Neuronal stem cell (in vitro differentiated cells): ENCODE data around the gene TMEM39B.
"Not testable (repeated sequence)": the region's sequence is repeated elsewhere in the genome, so short reads cannot be mapped to it uniquely, and the experiment has no call there.

ENCODE experiments used
- DNase-seq: peaks from one replicate; pipeline ENCODE4 v3.0.0-alpha.2; 2013; ENCODE audit warnings: low spot score
- H2AFZ ChIP-seq: one replicate; pipeline ENCODE4 v1.6.1; 2013; ENCODE audit warnings: mild to moderate bottlenecking, low read length, inconsistent platforms
- H2AK5ac ChIP-seq: 2 replicates; pipeline ENCODE4 v1.6.1; 2013; ENCODE audit warnings: low read depth, mild to moderate bottlenecking, inconsistent platforms, low read length, moderate library complexity, mixed read lengths
- H2BK120ac ChIP-seq: 2 replicates; pipeline ENCODE4 v1.6.1; 2013; ENCODE audit warnings: low read depth, mild to moderate bottlenecking, inconsistent platforms, low read length, moderate library complexity, mixed read lengths
- H2BK12ac ChIP-seq: one replicate; pipeline ENCODE4 v1.6.1; 2013; ENCODE audit warnings: low read length, inconsistent platforms
- H2BK15ac ChIP-seq: 2 replicates; pipeline ENCODE4 v1.6.1; 2013; ENCODE audit warnings: mild to moderate bottlenecking, low read length, inconsistent platforms, mixed read lengths
- H2BK5ac ChIP-seq: one replicate; pipeline ENCODE4 v1.6.1; 2013; ENCODE audit warnings: inconsistent platforms, mild to moderate bottlenecking, low read length, moderate library complexity
- H3K14ac ChIP-seq: one replicate; pipeline ENCODE4 v1.6.1; 2013; ENCODE audit warnings: low read length, inconsistent platforms
- H3K18ac ChIP-seq: 2 replicates; pipeline ENCODE4 v1.6.1; 2013; ENCODE audit warnings: low read length, inconsistent platforms
- H3K23ac ChIP-seq: 2 replicates; pipeline ENCODE4 v1.6.1; 2013; ENCODE audit warnings: low read depth, mild to moderate bottlenecking, mixed read lengths, low read length, inconsistent platforms; ENCODE audit not compliant: poor library complexity
- H3K27ac ChIP-seq: replicated peaks from 3 replicates; pipeline ENCODE4 v1.5.1; 2013; ENCODE audit warnings: low read length, inconsistent platforms
- H3K27me3 ChIP-seq, 3 experiments: 2 replicates each; pipeline ENCODE4 v1.6.1; 2013; ENCODE audit warnings: low read length in 3 of 3, mild to moderate bottlenecking in 2 of 3, inconsistent platforms in 1 of 3, low read depth in 1 of 3, mixed read lengths in 1 of 3, moderate library complexity in 1 of 3; ENCODE audit not compliant: control insufficient read depth in 3 of 3, insufficient read depth in 3 of 3
- H3K36me3 ChIP-seq, 2 donors: replicated peaks in 1 of 2; 2 replicates each; pipeline ENCODE4 v1.6.1; 2013; ENCODE audit warnings: low read length in 2 of 2; ENCODE audit not compliant: control insufficient read depth in 2 of 2, insufficient read depth in 2 of 2
- H3K4ac ChIP-seq: 2 replicates; pipeline ENCODE4 v1.6.1; 2013; ENCODE audit warnings: inconsistent platforms, mild to moderate bottlenecking, low read length, moderate library complexity
- H3K4me1 ChIP-seq, 2 donors: 1 replicate in 1 of 2; 2 replicates in 1 of 2; pipeline ENCODE4 v1.6.1; 2013; ENCODE audit warnings: low read length in 2 of 2, low read depth in 1 of 2; ENCODE audit not compliant: control insufficient read depth in 2 of 2, insufficient read depth in 1 of 2
- H3K4me2 ChIP-seq: one replicate; pipeline ENCODE4 v1.6.1; 2013; ENCODE audit warnings: mild to moderate bottlenecking, low read length, inconsistent platforms; ENCODE audit not compliant: insufficient read depth, poor library complexity, severe bottlenecking
- H3K4me3 ChIP-seq, 2 donors: 2 replicates each; pipeline ENCODE4 v1.5.1; 2013; ENCODE audit warnings: low read length in 2 of 2, mild to moderate bottlenecking in 2 of 2, inconsistent platforms in 1 of 2, moderate library complexity in 1 of 2
- H3K79me1 ChIP-seq: one replicate; pipeline ENCODE4 v1.6.1; 2013; ENCODE audit warnings: low read depth, mild to moderate bottlenecking, inconsistent platforms, low read length, moderate library complexity
- H3K9ac ChIP-seq: one replicate; pipeline ENCODE4 v1.6.1; 2013; ENCODE audit warnings: mild to moderate bottlenecking, low read depth, low read length, inconsistent platforms; ENCODE audit not compliant: poor library complexity
- H3K9me3 ChIP-seq, 2 donors: replicated peaks in 1 of 2; 2 replicates each; pipeline versions ENCODE3 to v1.6.1; 2013; ENCODE audit warnings: low read length in 2 of 2, mild to moderate bottlenecking in 2 of 2, inconsistent platforms in 1 of 2, low read depth in 1 of 2, mixed read lengths in 1 of 2, moderate library complexity in 1 of 2; ENCODE audit not compliant: control insufficient read depth in 2 of 2, insufficient read depth in 1 of 2
- H4K8ac ChIP-seq: one replicate; pipeline ENCODE4 v1.6.1; 2013; ENCODE audit warnings: low read depth, mild to moderate bottlenecking, inconsistent platforms, low read length, moderate library complexity
- H4K91ac ChIP-seq: one replicate; pipeline ENCODE4 v1.6.1; 2013; ENCODE audit warnings: low read length, low read depth, mild to moderate bottlenecking, inconsistent platforms; ENCODE audit not compliant: poor library complexity
- WGBS, 2 donors: extraction: QIAGEN DNeasy Blood & Tissue Kit; methylation state at CpG; one replicate each; pipeline ENCODE4 v1.1.7; 2013; ENCODE audit warnings: missing lambda C conversion rate in 2 of 2, mixed read lengths in 1 of 2; ENCODE audit not compliant: insufficient read length in 2 of 2, insufficient replicate concordance in 1 of 2; ENCODE audit errors: extremely low coverage in 2 of 2; 5-methylcytosine and 5-hydroxymethylcytosine counted together

Gene TMEM39B

DNA sequence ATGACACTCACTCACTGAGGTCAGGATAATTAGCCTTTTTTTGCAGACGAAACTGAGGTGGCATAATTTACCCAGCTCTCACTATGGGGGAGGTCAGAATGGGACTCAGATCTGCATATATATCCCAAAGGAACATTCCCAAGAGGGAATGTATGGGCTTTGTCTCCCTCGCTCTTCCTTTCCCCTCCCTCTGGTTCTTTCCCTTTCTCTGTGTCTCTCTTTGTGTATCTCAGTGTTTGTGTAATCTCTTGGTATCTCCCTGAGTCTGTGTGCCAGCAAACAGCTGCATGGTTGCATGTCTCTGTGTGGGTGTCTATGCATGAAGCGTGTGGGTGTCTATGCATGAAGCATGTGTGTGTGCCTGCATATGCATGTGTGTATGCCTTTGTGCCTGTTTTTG is 4.7 kb downstream of the TMEM39B start:
- no peaks in the 10 kb centered on the region for H3K9me3 ChIP-seq
- WGBS, 2 donors: no CpG with 5 or more reads among the region's 3 CpGs
- no peak overlapping the region for H3K4me2 ChIP-seq
- H2AK5ac ChIP-seq: no peak overlapping the region
- H3K23ac ChIP-seq: no peak overlapping the region
- no peak for DNase-seq
- no peak overlapping the region for H2BK12ac ChIP-seq
- no peak overlapping the region for H2BK15ac ChIP-seq
- no peak overlapping the region for H3K14ac ChIP-seq
- H3K27ac ChIP-seq: no peak overlapping the region
- peaks cover 27 to 74% of the 10 kb centered on the region in 2 donors for H3K36me3 ChIP-seq
- H2BK120ac ChIP-seq: no peak overlapping the region
- no peak overlapping the region for H4K8ac ChIP-seq
- no peak overlapping the region for H3K4ac ChIP-seq
- H3K79me1 ChIP-seq: peaks cover 4% of the 10 kb centered on the region
- no peak overlapping the region for H3K4me3 ChIP-seq
- H2AFZ ChIP-seq: no peak overlapping the region
- peak overlapping the region; percentile 32 for H4K91ac ChIP-seq
- no peak overlapping the region for H3K18ac ChIP-seq
- H2BK5ac ChIP-seq: no peak overlapping the region
- peak overlapping the region; percentile 67 for H3K9ac ChIP-seq
- H3K4me1 ChIP-seq: peaks cover 3 to 5% of the 10 kb centered on the region in 2 donors
- no peaks in the 10 kb centered on the region for H3K27me3 ChIP-seq

- DNase-seq: no peak
- H3K23ac ChIP-seq: no peak overlapping the region
These were observed 9.3 kb downstream of the TMEM39B start for GRCh38 chr1:32082022-32082421.

GRCh38 chr1:32086381-32086780 is 13.6 kb downstream of the TMEM39B start:
- H3K27ac ChIP-seq, H4K8ac ChIP-seq, H2BK12ac ChIP-seq, H3K18ac ChIP-seq, H3K9me3 ChIP-seq, DNase-seq, H3K79me1 ChIP-seq, H3K14ac ChIP-seq, H3K23ac ChIP-seq, H2BK120ac ChIP-seq, H2AFZ ChIP-seq, H3K4me2 ChIP-seq, H3K4me3 ChIP-seq, H2AK5ac ChIP-seq, H3K4me1 ChIP-seq, H4K91ac ChIP-seq, H3K27me3 ChIP-seq, H2BK15ac ChIP-seq, H2BK5ac ChIP-seq, H3K4ac ChIP-seq, H3K9ac ChIP-seq: not testable (repeated sequence)
- peaks cover 17 to 74% of the 10 kb centered on the region in 2 donors for H3K36me3 ChIP-seq
- no CpG with 5 or more reads among the region's 2 CpGs for WGBS, 2 donors

More at GRCh38 chr1:32082022-32082421, 9.3 kb downstream of the TMEM39B start:
- Histone ChIP-seq H4K8ac (no peak overlapping the region), H2BK120ac (no peak overlapping the region), H3K27me3 (no peaks in the 10 kb centered on the region), H3K4ac (no peak overlapping the region), H2BK15ac (no peak overlapping the region), H2BK5ac (no peak overlapping the region), H3K9me3 (no peaks in the 10 kb centered on the region), H4K91ac (no peak overlapping the region), H2AFZ (no peak overlapping the region), H3K4me3 (no peak overlapping the region), H3K14ac (no peak overlapping the region), H2AK5ac (no peak overlapping the region), H3K4me2 (no peak overlapping the region), H3K18ac (no peak overlapping the region), H3K4me1 (no peaks in the 10 kb centered on the region), H3K79me1 (peaks cover 4% of the 10 kb centered on the region), H3K36me3 (peaks cover 25 to 80% of the 10 kb centered on the region in 2 donors), H3K9ac (no peak overlapping the region), H2BK12ac (no peak overlapping the region), H3K27ac (no peak overlapping the region)
- no CpG with 5 or more reads among the region's 1 CpG for WGBS, 2 donors

DNA sequence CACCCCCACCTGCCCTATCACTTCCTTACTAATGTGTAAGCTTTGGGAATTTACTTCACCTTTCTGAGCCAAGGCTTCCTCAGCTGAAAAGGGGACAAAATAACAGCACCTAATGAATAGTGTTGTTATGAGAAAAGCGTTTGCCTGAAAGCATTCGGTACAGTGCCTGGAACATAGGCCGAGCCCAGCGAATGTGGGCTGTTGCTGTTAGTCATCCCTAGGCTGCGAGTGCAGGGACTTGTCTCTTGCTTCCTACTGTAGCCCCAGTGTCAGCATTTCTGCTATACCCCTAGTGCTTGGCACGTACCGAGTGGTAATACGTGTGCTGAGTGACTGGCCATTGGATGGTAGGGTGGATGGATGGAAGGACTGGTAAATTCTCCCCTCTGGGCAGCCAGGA is 18.4 kb downstream of the TMEM39B start:
- no peaks in the 10 kb centered on the region for H3K4me1 ChIP-seq
- no CpG with 5 or more reads among the region's 8 CpGs for WGBS, 2 donors
- H2AK5ac ChIP-seq: no peak overlapping the region
- no peak for DNase-seq
- no peak overlapping the region for H4K8ac ChIP-seq
- no peaks in the 10 kb centered on the region for H3K79me1 ChIP-seq
- no peak overlapping the region for H3K4me3 ChIP-seq
- H2BK5ac ChIP-seq: no peak overlapping the region
- H2BK12ac ChIP-seq: no peak overlapping the region
- no peak overlapping the region for H2BK15ac ChIP-seq
- H3K36me3 ChIP-seq: peaks cover 39 to 81% of the 10 kb centered on the region in 2 donors
- no peak overlapping the region for H4K91ac ChIP-seq
- H3K9me3 ChIP-seq: no peaks in the 10 kb centered on the region
- no peak overlapping the region for H3K9ac ChIP-seq
- no peak overlapping the region for H3K14ac ChIP-seq
- H3K4me2 ChIP-seq: no peak overlapping the region
- H3K4ac ChIP-seq: peak overlapping the region; percentile 17
- no peak overlapping the region for H3K23ac ChIP-seq
- H3K18ac ChIP-seq: no peak overlapping the region
- no peak overlapping the region for H2BK120ac ChIP-seq
- no peak overlapping the region for H2AFZ ChIP-seq
- no peaks in the 10 kb centered on the region for H3K27me3 ChIP-seq
- H3K27ac ChIP-seq: no peak overlapping the region
